CD4-positive, alpha-beta T cell (primary cell): ENCODE measurements around the gene OSBPL1A. TPM values are rescaled to one million over a fixed set of nuclear protein-coding genes. Genes with fewer than 3 reads are reported as not detected.
A peak's percentile ranks its signal among the peaks of the same experiment; 100 is the strongest.

Experiments
- ATAC-seq: fragments of 200-7000 bp; cut with Tn5 transposase; one replicate; pipeline ENCODE4 v1.10.0; 2022; ENCODE audit warnings: mild to moderate bottlenecking; ENCODE audit not compliant: poor library complexity
- CTCF ChIA-PET: fragments of 350-600 bp; sonication (Branson Sonifier 250); formaldehyde crosslinking; loops from one replicate; lab custom pipeline; 2021; ENCODE audit warnings: antibody characterized with exemption, inconsistent platforms; lab: Charles Lee
- POLR2A ChIA-PET: fragments of 350-600 bp; sonication (Branson Sonifier 250); formaldehyde crosslinking; loops from one replicate; lab custom pipeline; 2021; ENCODE audit warnings: antibody characterized with exemption, inconsistent platforms; lab: Charles Lee
- DNase-seq, 14 experiments: peaks; one replicate each; pipeline ENCODE4 v3.0.0-alpha.2; 2013 to 2020; ENCODE audit warnings: mixed read lengths in 2 of 14
- H3K27ac ChIP-seq, 2 donors: one replicate each; pipeline versions ENCODE4 v1.5.1 to v1.7.0; 2013; ENCODE audit warnings: low read length in 2 of 2, low read depth in 1 of 2, mild to moderate bottlenecking in 1 of 2
- H3K27me3 ChIP-seq, 2 experiments: 1 replicate in 1 of 2; 2 replicates in 1 of 2; pipeline versions ENCODE4 v1.6.1 to v1.7.0; 2013; ENCODE audit warnings: low read length in 2 of 2, control low read depth in 1 of 2, mild to moderate bottlenecking in 1 of 2, moderate library complexity in 1 of 2; ENCODE audit not compliant: insufficient read depth in 2 of 2, control insufficient read depth in 1 of 2
- H3K36me3 ChIP-seq: one replicate; pipeline ENCODE4 v1.6.1; 2013; ENCODE audit warnings: low read length, control low read depth; ENCODE audit not compliant: insufficient read depth
- H3K4me1 ChIP-seq: one replicate; pipeline ENCODE4 v1.6.1; 2013; ENCODE audit warnings: low read length, control low read depth; ENCODE audit not compliant: insufficient read depth
- H3K4me3 ChIP-seq: one replicate; pipeline ENCODE4 v1.5.1; 2013; ENCODE audit warnings: mild to moderate bottlenecking, low read length, moderate library complexity
- H3K9me3 ChIP-seq, 2 experiments: 1 replicate in 1 of 2; 2 replicates in 1 of 2; pipeline versions ENCODE4 v1.6.1 to v1.7.0; 2013; ENCODE audit warnings: low read length in 2 of 2, mild to moderate bottlenecking in 2 of 2, control low read depth in 1 of 2, moderate library complexity in 1 of 2; ENCODE audit not compliant: control insufficient read depth in 1 of 2, insufficient read depth in 1 of 2
- H3K27ac Mint-ChIP-seq: one replicate; pipeline ENCODE4 v1.8.0; 2020; ENCODE audit warnings: mixed read lengths
- H3K27me3 Mint-ChIP-seq: one replicate; pipeline ENCODE4 v1.8.0; 2021; ENCODE audit warnings: mixed read lengths
- H3K36me3 Mint-ChIP-seq: one replicate; pipeline ENCODE4 v1.8.0; 2021; ENCODE audit warnings: low read depth, mixed read lengths
- H3K4me1 Mint-ChIP-seq: one replicate; pipeline ENCODE4 v1.8.0; 2021; ENCODE audit warnings: low read depth, mixed read lengths
- H3K4me3 Mint-ChIP-seq: one replicate; pipeline ENCODE4 v1.8.0; 2020; ENCODE audit warnings: mild to moderate bottlenecking, mixed read lengths
- H3K9me3 Mint-ChIP-seq: one replicate; pipeline ENCODE4 v1.8.0; 2020; ENCODE audit warnings: mixed read lengths
- intact Hi-C, 2 experiments: fragments of 100-400 bp; cut with DNase I in 1 of 2; cut with micrococcal nuclease in 1 of 2; formaldehyde crosslinking; loops; one replicate each; pipeline versions ENCODE4 v1.15.1 to v1.9.0; 2023 to 2025; cut with DNase I, micrococcal nuclease
- total RNA-seq, 174 experiments: library from RNA in 2 of 174; stranded (reverse) in 2 of 174; gene quantifications; one replicate each; pipeline ENCODE4 v1.2.3 and lab custom pipeline; 2021 to 2026
- TF ChIP-seq, protein P1 (sequence below): fragments of 200-600 bp; IDR thresholded peaks from one replicate; pipeline ENCODE4 v1.8.0; 2022; ENCODE audit warnings: antibody characterized with exemption, mild to moderate bottlenecking

OSBPL1A gene
- total RNA-seq, 2 experiments from 2014 or later: 2.7 TPM

DNA sequence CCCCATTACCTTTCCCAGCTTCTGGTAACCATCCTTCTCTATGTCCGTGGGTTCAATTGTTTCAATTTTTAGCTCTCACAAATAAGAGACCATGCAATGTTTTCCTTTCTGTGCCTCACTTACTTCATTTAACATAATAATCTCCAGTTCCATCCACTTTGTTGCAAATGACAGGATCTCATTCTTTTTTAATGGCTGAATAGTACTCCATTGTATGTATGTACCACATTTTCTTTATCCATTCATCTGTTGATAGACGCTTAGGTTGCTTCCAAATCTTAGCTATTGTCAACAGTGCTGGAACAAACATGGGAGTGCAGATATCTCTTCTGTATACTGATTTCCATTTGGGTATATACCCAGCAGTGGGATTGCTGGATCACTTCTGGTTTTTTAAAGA, 256.9 kb downstream of the OSBPL1A start:
- CTCF ChIA-PET: no interaction called here
- H3K27ac Mint-ChIP-seq: no peak overlapping the region
- POLR2A ChIA-PET: interaction anchor here (0.9 kb wide), 1 partner anchor 13 kb away, joined by 3 read pairs; no protein-coding TSS in a partner anchor
- DNase-seq (no peak), ATAC-seq (no peak)
- peak overlapping the region; percentile 69 for H3K4me3 Mint-ChIP-seq
- no peaks in the 10 kb centered on the region for H3K36me3 Mint-ChIP-seq
- H3K4me1 Mint-ChIP-seq: peaks cover 23% of the 10 kb centered on the region
- Histone ChIP-seq H3K4me3 (no peak overlapping the region), H3K4me1 (peaks cover 17% of the 10 kb centered on the region), H3K36me3 (no peaks in the 10 kb centered on the region), H3K9me3 (no peaks in the 10 kb centered on the region), H3K27me3 (peaks cover 0 to 20% of the 10 kb centered on the region in 2 experiments), H3K27ac (no peak overlapping the region)
- H3K9me3 Mint-ChIP-seq: no peaks in the 10 kb centered on the region
- H3K27me3 Mint-ChIP-seq: peaks cover 30% of the 10 kb centered on the region
- TF ChIP-seq, protein P1, sequence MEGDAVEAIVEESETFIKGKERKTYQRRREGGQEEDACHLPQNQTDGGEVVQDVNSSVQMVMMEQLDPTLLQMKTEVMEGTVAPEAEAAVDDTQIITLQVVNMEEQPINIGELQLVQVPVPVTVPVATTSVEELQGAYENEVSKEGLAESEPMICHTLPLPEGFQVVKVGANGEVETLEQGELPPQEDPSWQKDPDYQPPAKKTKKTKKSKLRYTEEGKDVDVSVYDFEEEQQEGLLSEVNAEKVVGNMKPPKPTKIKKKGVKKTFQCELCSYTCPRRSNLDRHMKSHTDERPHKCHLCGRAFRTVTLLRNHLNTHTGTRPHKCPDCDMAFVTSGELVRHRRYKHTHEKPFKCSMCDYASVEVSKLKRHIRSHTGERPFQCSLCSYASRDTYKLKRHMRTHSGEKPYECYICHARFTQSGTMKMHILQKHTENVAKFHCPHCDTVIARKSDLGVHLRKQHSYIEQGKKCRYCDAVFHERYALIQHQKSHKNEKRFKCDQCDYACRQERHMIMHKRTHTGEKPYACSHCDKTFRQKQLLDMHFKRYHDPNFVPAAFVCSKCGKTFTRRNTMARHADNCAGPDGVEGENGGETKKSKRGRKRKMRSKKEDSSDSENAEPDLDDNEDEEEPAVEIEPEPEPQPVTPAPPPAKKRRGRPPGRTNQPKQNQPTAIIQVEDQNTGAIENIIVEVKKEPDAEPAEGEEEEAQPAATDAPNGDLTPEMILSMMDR: no peak
- intact Hi-C loops: no loop called here

GRCh38 chr18:24138789-24139616, 258.6 kb downstream of the OSBPL1A start, which contains the start of gene CABYR:
CABYR (plus strand) TSS chr18:24139062; CDS start chr18:24143115, 4,053 bp downstream.
- TF ChIP-seq, protein P1: no peak
- intact Hi-C loops: no loop called here
- Mint-ChIP-seq H3K9me3 (no peaks in the 10 kb centered on the region), H3K36me3 (peaks cover 13% of the 10 kb centered on the region), H3K4me3 (peak within 1 kb of the TSS; percentile 95), H3K27ac (peak within 1 kb of the TSS; percentile 85), H3K4me1 (peaks cover 23% of the 10 kb centered on the region), H3K27me3 (peaks cover 22% of the 10 kb centered on the region)
- H3K4me3 ChIP-seq: peak within 1 kb of the TSS; percentile 65
- H3K9me3 ChIP-seq: no peaks in the 10 kb centered on the region
- peak within 1 kb of the TSS in 1 of 2 donors; percentile 14 for H3K27ac ChIP-seq
- peaks cover 0 to 11% of the 10 kb centered on the region in 2 experiments for H3K27me3 ChIP-seq
- peaks cover 9% of the 10 kb centered on the region for H3K36me3 ChIP-seq
- CTCF ChIA-PET: interaction anchor here (1.0 to 1.3 kb wide), 2 partner anchors 9 to 640 kb away, joined by 3 to 4 read pairs; no protein-coding TSS in a partner anchor
- ATAC-seq (peak; percentile 98), DNase-seq (peak; percentile 58 to 91 (median 72))
- POLR2A ChIA-PET: interaction anchor here (0.6 to 1.2 kb wide), 10 partner anchors 8 to 553 kb away, joined by 3 read pairs; no protein-coding TSS in a partner anchor
- H3K4me1 ChIP-seq: peaks cover 17% of the 10 kb centered on the region

DNA sequence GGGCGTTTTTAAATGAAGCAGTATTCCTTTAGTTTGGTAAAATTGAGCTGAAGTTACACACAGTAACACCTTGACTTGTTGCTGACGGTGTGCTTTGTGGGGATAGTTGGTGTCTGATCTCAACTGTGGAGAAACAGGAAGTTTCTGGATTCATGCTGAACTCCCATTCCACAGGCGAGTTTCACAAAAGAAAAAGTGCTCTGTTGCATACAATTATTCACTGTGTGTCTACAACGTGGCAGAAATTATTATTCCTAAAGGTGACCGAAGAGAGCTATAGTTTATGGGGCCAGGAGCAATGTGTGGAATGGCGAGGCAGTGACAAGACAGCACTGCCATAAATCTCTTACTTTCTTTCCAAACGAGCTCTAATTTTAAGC, 259.2 kb downstream of the OSBPL1A start:
- POLR2A ChIA-PET: interaction anchor here (0.6 to 1.2 kb wide), 9 partner anchors 8 to 553 kb away, joined by 3 read pairs; no protein-coding TSS in a partner anchor
- Histone ChIP-seq H3K27ac (peak overlapping the region in 1 of 2 donors; percentile 14), H3K4me3 (peak overlapping the region; percentile 65), H3K9me3 (no peaks in the 10 kb centered on the region), H3K36me3 (peaks cover 14% of the 10 kb centered on the region), H3K4me1 (peaks cover 17% of the 10 kb centered on the region), H3K27me3 (peaks cover 0 to 11% of the 10 kb centered on the region in 2 experiments)
- Mint-ChIP-seq H3K4me3 (peak overlapping the region; percentile 95), H3K36me3 (peaks cover 19% of the 10 kb centered on the region), H3K27ac (peak overlapping the region; percentile 85), H3K27me3 (peaks cover 20% of the 10 kb centered on the region), H3K4me1 (peaks cover 23% of the 10 kb centered on the region), H3K9me3 (no peaks in the 10 kb centered on the region)
- TF ChIP-seq, protein P1: no peak
- ATAC-seq (peak; percentile 23), DNase-seq (peak in 1 of 14 experiments; percentile 20)
- CTCF ChIA-PET: interaction anchor here (1.0 to 1.3 kb wide), 2 partner anchors 9 to 639 kb away, joined by 3 to 4 read pairs; no protein-coding TSS in a partner anchor
- intact Hi-C loops: no loop called here
